ENCODE measurements around the gene TRABD2B.

The TRABD2B gene

GRCh38 chr1:47866601-47867437 lies 130.4 kb downstream of the TRABD2B start:
- Mint-ChIP-seq H3K4me1 (no peaks in the 10 kb centered on the region), H3K9me3 (no peaks in the 10 kb centered on the region), H3K27me3 (no peaks in the 10 kb centered on the region), H3K27ac (no peak overlapping the region), H3K4me3 (no peak overlapping the region), H3K36me3 (no peaks in the 10 kb centered on the region)

GRCh38 chr1:47865881-47866535 lies 131.2 kb downstream of the TRABD2B start:
- H3K27ac Mint-ChIP-seq = no peak overlapping the region
- H3K27me3 Mint-ChIP-seq = no peaks in the 10 kb centered on the region
- no peaks in the 10 kb centered on the region for H3K9me3 Mint-ChIP-seq
- no peaks in the 10 kb centered on the region for H3K4me1 Mint-ChIP-seq
- H3K36me3 Mint-ChIP-seq = no peaks in the 10 kb centered on the region
- no peak overlapping the region for H3K4me3 Mint-ChIP-seq

- Mint-ChIP-seq H3K36me3 (no peaks in the 10 kb centered on the region), H3K9me3 (no peaks in the 10 kb centered on the region), H3K4me1 (no peaks in the 10 kb centered on the region), H3K4me3 (no peak overlapping the region), H3K27me3 (no peaks in the 10 kb centered on the region), H3K27ac (no peak overlapping the region)
Observed at GRCh38 chr1:47859092-47859743, 138.0 kb downstream of the TRABD2B start.

- Mint-ChIP-seq H3K9me3 (no peaks in the 10 kb centered on the region), H3K4me1 (no peaks in the 10 kb centered on the region), H3K27ac (no peak overlapping the region), H3K36me3 (no peaks in the 10 kb centered on the region), H3K4me3 (no peak overlapping the region), H3K27me3 (no peaks in the 10 kb centered on the region)
Observed at GRCh38 chr1:47856996-47857395, 140.2 kb downstream of the TRABD2B start.

GRCh38 chr1:47855230-47855629 lies 142.0 kb downstream of the TRABD2B start:
- no peaks in the 10 kb centered on the region for H3K9me3 Mint-ChIP-seq
- H3K36me3 Mint-ChIP-seq = no peaks in the 10 kb centered on the region
- H3K27ac Mint-ChIP-seq = no peak overlapping the region
- no peaks in the 10 kb centered on the region for H3K4me1 Mint-ChIP-seq
- H3K4me3 Mint-ChIP-seq = no peak overlapping the region
- no peaks in the 10 kb centered on the region for H3K27me3 Mint-ChIP-seq

- H3K27me3 Mint-ChIP-seq = no peaks in the 10 kb centered on the region
- no peaks in the 10 kb centered on the region for H3K9me3 Mint-ChIP-seq
- no peak overlapping the region for H3K4me3 Mint-ChIP-seq
- no peak overlapping the region for H3K27ac Mint-ChIP-seq
- H3K36me3 Mint-ChIP-seq = no peaks in the 10 kb centered on the region
- H3K4me1 Mint-ChIP-seq = no peaks in the 10 kb centered on the region
Observed at GRCh38 chr1:47854552-47855144, 142.5 kb downstream of the TRABD2B start.

- no peaks in the 10 kb centered on the region for H3K27me3 Mint-ChIP-seq
- H3K4me3 Mint-ChIP-seq = no peak overlapping the region
- no peaks in the 10 kb centered on the region for H3K4me1 Mint-ChIP-seq
- H3K27ac Mint-ChIP-seq = no peak overlapping the region
- H3K9me3 Mint-ChIP-seq = no peaks in the 10 kb centered on the region
- H3K36me3 Mint-ChIP-seq = no peaks in the 10 kb centered on the region
Observed at GRCh38 chr1:47853852-47854251, 143.3 kb downstream of the TRABD2B start.

GRCh38 chr1:47853059-47853458 lies 144.1 kb downstream of the TRABD2B start:
- H3K9me3 Mint-ChIP-seq = no peaks in the 10 kb centered on the region
- H3K27ac Mint-ChIP-seq = no peak overlapping the region
- no peak overlapping the region for H3K4me3 Mint-ChIP-seq
- H3K36me3 Mint-ChIP-seq = no peaks in the 10 kb centered on the region
- no peaks in the 10 kb centered on the region for H3K27me3 Mint-ChIP-seq
- H3K4me1 Mint-ChIP-seq = no peaks in the 10 kb centered on the region

GRCh38 chr1:47852006-47852718 lies 145.0 kb downstream of the TRABD2B start:
- Mint-ChIP-seq H3K4me1 (no peaks in the 10 kb centered on the region), H3K9me3 (no peaks in the 10 kb centered on the region)

GRCh38 chr1:47850451-47850850 lies 146.7 kb downstream of the TRABD2B start:
- Mint-ChIP-seq H3K27ac (no peak overlapping the region), H3K27me3 (no peaks in the 10 kb centered on the region), H3K4me1 (no peaks in the 10 kb centered on the region), H3K4me3 (no peak overlapping the region), H3K36me3 (no peaks in the 10 kb centered on the region), H3K9me3 (no peaks in the 10 kb centered on the region)

More at GRCh38 chr1:47852006-47852718, 145.0 kb downstream of the TRABD2B start:
- H3K27me3 Mint-ChIP-seq = no peaks in the 10 kb centered on the region
- no peak overlapping the region for H3K4me3 Mint-ChIP-seq
- no peaks in the 10 kb centered on the region for H3K36me3 Mint-ChIP-seq
- no peak overlapping the region for H3K27ac Mint-ChIP-seq

GRCh38 chr1:47849591-47850261 lies 147.5 kb downstream of the TRABD2B start:
- Mint-ChIP-seq H3K27me3 (no peaks in the 10 kb centered on the region), H3K4me3 (no peak overlapping the region), H3K4me1 (no peaks in the 10 kb centered on the region), H3K27ac (no peak overlapping the region), H3K36me3 (no peaks in the 10 kb centered on the region), H3K9me3 (no peaks in the 10 kb centered on the region)

- Mint-ChIP-seq H3K36me3 (no peaks in the 10 kb centered on the region), H3K27me3 (no peaks in the 10 kb centered on the region), H3K4me3 (no peak overlapping the region), H3K4me1 (no peaks in the 10 kb centered on the region), H3K9me3 (no peaks in the 10 kb centered on the region), H3K27ac (no peak overlapping the region)
Observed at GRCh38 chr1:47849005-47849521, 148.1 kb downstream of the TRABD2B start.

GRCh38 chr1:47847763-47848162 lies 149.4 kb downstream of the TRABD2B start:
- H3K9me3 Mint-ChIP-seq = no peaks in the 10 kb centered on the region
- H3K4me1 Mint-ChIP-seq = no peaks in the 10 kb centered on the region
- no peak overlapping the region for H3K27ac Mint-ChIP-seq
- no peaks in the 10 kb centered on the region for H3K27me3 Mint-ChIP-seq
- no peaks in the 10 kb centered on the region for H3K36me3 Mint-ChIP-seq
- H3K4me3 Mint-ChIP-seq = no peak overlapping the region

- no peak overlapping the region for H3K4me3 Mint-ChIP-seq
Observed at GRCh38 chr1:47844558-47844955, 152.6 kb downstream of the TRABD2B start.

More at GRCh38 chr1:47844558-47844955, 152.6 kb downstream of the TRABD2B start:
- H3K27ac Mint-ChIP-seq = no peak overlapping the region
- H3K36me3 Mint-ChIP-seq = no peaks in the 10 kb centered on the region
- peaks cover 2% of the 10 kb centered on the region for H3K27me3 Mint-ChIP-seq
- no peaks in the 10 kb centered on the region for H3K9me3 Mint-ChIP-seq
- H3K4me1 Mint-ChIP-seq = no peaks in the 10 kb centered on the region
